Activated naive CD8-positive, alpha-beta T cell treated with anti-CD3 and anti-CD28 coated beads, Interleukin-2, amount 50 U/mL, for 16 hours (primary cell): ENCODE data around the gene METTL26.

Experiments
- DNase-seq: peaks from one replicate; pipeline ENCODE4 v3.0.0-alpha.2; 2020; ENCODE audit warnings: low read depth, low spot score

The METTL26 gene

DNA sequence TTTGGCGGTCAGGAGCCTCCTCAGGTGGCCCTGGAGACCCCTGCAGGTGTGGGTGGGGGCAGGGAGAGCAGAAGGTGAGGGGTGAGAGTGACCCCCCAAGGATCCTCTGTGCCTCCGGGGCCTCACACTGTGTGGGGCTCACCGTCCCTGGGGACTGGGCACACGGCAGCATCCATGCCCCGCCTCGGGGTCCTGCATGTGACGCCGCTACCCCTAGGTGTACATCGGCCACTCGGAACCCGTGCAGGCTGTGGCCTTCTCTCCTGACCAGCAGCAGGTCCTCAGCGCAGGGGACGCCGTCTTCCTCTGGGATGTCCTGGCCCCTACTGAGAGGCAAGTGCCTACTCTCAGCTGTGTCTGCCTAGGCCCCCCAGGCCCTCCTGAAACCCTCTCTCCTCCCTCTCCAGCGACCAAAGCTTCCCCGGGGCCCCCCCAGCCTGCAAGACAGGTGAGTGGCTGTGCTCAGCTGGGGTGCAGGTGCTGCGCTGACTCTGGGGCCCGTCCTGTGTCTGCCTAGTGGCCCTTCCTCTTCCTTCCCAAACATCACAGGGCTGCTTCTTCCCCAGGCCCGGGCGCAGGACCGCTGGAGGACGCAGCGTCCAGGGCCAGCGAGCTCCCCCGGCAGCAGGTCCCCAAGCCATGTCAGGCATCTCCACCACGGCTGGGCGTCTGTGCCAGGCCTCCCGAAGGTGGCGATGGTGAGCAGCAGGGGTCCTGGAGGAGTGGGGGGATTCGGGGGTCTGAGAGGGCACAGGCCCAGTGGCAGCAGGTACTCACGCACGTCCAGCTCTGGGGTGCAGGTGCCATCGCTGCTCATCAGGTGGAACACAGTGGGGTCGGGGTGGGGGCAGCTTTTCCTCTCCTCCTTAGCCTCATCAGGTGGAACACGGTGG, 22.8 kb upstream of the METTL26 start:
- DNase-seq, result no peak

- no peak for DNase-seq
These were observed 21.4 kb upstream of the METTL26 start for GRCh38 chr16:657487-657886.

DNA sequence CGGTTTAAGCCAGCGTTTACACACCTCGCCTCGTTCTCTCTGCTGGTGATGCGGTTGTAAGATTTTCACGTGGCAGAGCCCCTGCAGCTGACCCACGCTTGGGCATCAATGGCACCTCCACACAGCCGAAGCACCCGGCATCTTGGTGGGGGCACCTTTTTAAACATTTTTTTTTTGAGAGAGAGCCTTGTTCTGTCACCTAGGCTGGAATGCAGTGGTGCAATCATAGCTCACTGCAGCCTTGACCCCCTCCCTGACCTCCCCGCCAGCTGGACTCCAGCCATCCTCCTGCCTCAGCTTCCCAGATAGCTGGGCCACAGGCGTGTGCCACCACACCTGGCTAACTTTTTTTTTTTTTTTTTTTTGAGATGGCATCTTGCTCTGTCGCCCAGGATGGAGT, 17.9 kb upstream of the METTL26 start:
- DNase-seq, result no peak

- DNase-seq, result no peak
These were observed 16.6 kb upstream of the METTL26 start for GRCh38 chr16:652454-653305.

DNA sequence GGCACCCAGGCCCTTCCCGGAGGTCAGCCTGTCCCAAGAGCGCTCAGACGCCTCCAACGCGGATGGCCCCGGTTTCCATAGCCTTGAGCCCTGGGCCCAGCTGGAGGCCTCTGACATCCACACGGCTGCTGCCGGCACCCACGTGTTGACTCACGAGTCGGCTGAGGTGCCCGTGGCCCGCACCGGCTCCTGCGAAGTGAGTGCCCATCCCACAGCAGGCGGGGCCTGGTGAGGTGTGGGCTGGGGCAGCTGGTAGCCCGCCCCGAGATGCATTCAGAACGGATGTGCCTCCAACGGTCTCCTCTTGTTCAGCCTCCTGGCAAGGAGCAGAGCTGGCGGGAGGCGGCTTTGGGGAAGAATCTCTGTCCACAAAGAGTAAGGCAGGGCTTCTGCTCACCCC, 15.7 kb upstream of the METTL26 start:
- no peak for DNase-seq

GRCh38 chr16:649631-650030, 13.5 kb upstream of the METTL26 start:
- DNase-seq, result no peak

- peak; percentile 87 for DNase-seq
These were observed 12.9 kb upstream of the METTL26 start, which contains the start of gene WDR90 for GRCh38 chr16:648781-649589. Gene WDR90, plus strand, starts transcription at chr16:649365. Its CDS starts 52 bp downstream, at chr16:649417.

DNA sequence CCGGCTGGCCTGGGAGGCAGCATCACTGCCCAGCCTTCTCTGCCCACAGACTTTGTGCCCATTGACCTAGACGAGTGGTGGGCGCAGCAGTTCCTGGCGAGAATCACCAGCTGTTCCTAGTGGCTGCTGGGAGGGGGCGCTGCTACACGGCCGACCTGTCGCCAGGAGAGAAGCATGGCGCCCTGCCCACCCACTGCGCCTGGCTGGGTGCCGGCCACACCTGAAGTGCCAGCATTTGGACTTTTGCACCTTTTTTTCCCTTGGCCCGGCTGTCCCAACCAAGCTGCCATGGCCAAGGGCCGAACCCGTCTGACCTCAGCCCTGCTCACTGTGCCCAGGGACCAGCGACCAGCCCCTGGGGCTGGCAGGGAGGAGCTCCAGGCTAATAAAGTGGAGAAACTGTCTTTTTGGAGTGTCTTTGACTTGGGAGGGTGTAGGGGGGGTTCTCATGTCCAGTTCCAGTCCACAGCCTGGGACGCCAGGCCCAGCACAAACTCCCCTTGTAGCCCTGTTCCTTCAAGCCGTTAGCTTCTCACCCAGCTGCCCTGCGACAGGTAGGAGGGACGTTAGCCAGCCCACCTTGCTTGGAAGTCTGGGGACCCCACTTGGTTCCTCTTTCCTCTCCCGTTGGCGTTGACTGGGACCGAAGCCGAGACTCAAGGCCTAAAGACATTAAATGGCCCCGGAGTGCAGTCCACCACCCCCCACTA, 12.1 kb upstream of the METTL26 start:
- no peak for DNase-seq

- no peak for DNase-seq
These were observed 11.2 kb upstream of the METTL26 start for GRCh38 chr16:647173-647902.

- no peak for DNase-seq
These were observed 10.6 kb upstream of the METTL26 start for GRCh38 chr16:646679-647172.

DNA sequence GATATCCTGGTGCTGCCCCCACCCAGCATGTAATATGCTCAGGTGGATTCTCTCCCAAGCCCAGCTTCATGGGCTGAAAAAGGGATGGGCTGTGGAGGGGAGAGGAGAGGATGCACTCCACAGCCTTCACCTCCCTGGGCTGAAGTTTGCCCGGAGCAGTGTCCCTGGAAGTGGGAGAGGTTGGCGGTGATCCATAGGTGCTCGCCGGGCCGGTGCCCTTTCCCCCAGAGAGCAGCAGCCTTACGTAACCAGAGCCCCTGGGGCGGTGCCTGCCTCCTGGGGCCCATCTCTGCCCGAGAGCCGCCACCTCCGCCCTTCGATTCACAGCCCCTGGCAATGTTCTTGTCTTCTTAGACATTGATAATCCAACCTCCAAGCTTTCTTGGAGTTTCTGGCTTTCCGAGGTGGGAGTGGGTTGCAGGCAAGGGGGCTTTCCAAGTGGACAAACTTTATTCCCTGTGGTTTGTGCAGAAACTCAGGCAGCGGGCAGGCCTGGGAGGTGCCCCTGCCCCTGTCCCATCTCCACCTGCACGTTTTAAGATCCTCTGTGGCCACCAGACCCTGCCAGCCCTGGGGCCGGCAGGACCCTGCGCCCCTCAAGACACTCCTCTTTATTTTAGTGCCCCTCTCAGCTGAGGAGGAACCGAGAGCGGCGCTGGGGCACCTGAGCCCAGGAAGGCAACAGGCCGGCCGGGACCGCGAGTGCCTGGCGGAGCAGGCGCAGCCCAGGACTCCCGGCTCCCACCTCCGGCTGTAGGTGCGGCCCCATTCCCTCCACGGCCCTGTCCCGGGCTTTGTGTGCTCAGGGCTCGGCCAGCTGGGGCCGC, 10.0 kb upstream of the METTL26 start:
- DNase-seq, result no peak

DNA sequence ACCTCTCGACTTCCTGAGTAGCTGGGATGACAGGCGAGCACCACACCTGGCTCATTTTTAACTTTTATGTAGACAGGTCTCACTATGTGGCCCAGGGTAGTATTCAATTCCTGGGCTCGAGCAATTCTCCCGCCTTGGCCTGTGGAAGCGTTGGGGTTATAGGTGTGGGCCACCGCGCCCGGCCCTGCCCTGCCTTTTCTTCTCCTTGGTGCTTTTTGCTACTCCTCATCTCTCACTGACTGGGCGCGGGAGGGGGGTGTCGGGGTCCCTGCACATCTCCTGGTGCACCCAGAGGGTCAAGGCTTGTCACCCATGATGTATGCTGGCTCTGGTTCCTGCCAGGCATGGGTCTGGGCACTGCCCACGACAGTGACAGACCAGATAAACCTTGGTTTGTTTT, 8.5 kb upstream of the METTL26 start:
- DNase-seq, result no peak

GRCh38 chr16:643050-643368, 6.9 kb upstream of the METTL26 start:
- no peak for DNase-seq

- DNase-seq, result no peak
These were observed 6.3 kb upstream of the METTL26 start for GRCh38 chr16:642189-643049.

GRCh38 chr16:641326-642188, 5.5 kb upstream of the METTL26 start, which contains the start of gene MCRIP2:
Gene MCRIP2, plus strand, starts transcription at chr16:641828. Its CDS starts 164 bp downstream, at chr16:641992.
- DNase-seq, result peak; percentile 39

DNA sequence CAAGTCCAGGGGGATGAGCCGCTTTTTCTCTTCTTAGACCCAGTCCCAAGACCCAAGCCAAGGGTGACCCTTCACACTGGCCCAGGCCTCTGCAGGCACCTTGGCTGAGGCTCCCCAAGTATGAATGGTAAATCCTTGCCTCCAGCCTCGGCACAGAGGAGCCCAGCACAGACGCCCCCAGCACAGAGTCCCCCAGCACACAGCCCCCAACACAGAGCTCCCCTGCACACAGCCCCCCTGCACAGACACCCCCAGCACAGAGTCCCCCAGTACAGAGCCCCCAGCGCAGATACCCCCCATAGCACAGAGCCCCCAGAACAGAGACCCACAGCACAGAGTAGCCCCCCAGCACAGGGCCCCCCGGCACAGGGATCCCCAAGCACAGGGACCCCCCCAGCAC, 4.5 kb upstream of the METTL26 start:
- no peak for DNase-seq

DNA sequence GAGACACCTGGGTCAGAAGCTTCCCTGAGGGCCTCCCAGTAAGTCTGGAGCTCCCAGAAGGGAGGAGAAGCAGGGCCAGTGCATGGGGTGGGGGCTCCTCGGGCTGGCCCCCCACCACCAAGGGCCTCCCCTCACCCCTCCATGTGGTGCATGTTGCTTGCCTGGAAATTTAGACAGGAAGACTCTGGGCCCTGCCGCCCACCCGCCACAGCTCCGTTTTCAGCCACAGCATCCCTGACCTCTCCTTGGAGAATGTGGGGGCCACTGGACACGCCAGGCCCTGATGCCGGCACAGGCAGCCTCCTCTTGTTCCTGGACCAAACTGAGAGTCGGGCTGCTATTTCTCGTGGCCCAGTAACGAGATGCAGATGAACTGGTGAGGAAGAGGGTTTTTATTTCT, 2.7 kb upstream of the METTL26 start:
- no peak for DNase-seq
